ENCODE results near the gene MGRN1.

Gene MGRN1

DNA sequence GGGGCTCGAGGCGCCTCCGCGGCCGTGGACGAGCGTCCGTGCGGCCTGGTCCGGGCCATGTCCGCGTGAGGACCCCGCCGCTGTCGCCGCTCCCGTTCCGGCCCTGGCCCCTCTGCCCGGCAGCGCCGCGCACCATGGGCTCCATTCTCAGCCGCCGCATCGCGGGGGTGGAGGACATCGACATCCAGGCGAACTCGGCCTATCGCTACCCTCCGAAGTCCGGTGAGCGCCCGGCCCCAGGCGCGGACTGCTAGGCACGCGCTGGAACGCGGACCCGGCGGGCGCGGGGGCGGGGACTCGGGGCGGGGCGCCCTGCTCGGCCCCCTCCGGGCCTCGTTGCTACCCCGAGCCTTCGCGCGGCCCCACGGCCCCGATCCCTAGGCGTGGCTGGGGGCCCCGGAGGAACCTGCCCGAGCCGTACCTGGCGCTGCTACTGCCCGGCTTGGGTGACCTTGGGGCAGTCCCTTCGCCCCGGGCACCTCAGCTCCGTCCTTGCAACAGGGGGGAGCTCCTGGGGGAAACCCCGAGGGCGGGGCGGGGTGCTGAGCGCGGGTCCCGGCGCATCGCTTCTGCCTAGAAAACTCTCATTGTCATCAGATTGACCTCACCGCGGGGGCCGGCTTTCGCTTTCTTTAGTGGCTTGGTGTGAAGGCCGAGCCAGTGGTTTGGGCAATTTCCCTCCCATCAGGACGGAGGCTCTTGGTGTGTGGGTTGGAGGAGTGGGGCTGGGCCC, 367 bp downstream of the MGRN1 start:
- DNase-seq (ENCODE audit: low spot score) = peak; percentile 73

DNA sequence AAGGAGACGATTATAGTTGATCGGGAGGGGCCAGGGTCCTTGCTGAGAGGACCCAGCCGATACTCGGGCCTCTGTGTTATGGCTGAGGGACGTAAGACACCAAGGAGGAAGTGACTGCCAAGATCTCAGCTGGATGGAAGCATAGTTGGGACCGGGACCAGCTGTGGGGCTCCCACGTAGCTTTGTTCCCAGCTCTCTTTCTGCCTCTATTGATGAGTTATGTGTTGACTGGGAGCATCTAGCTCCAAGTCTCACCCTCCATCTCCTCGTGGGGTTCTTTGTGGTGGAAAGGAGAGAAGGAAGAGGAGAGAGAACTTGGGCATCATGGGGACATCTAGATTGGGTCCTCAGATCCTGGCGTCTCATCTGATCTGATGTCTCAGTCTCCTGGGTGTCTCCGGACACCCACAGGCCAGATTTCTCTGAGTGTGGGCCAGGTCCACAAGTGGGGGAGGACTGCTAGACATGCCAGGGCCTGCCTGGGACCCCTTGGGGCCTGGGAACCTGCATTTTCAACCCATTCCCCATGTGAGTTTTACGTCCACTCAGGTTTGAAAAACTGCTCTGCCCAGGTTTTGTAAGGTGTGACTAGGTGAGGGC, 1.0 kb downstream of the MGRN1 start:
- DNase-seq (ENCODE audit: low spot score) = no peak

DNA sequence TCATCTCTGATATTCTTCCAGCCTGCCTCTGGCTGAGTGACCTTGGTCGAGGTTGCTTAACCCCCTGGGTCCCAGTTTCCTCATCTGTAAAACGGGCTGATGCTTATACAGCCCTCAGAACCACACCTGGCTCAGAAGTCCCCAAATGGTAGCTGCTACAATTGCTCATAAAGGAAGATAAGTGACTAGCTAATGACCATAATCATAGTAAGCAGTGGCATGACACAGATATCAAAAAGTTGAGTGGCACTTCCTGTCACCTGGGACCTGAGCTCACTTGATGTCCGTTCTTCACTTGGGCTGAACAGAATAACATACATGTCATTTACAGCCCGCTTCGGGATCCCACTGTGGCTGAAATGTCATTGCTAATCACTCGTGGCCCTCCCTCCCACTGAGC, 1.8 kb downstream of the MGRN1 start:
- DNase-seq (ENCODE audit: low spot score) = no peak

DNA sequence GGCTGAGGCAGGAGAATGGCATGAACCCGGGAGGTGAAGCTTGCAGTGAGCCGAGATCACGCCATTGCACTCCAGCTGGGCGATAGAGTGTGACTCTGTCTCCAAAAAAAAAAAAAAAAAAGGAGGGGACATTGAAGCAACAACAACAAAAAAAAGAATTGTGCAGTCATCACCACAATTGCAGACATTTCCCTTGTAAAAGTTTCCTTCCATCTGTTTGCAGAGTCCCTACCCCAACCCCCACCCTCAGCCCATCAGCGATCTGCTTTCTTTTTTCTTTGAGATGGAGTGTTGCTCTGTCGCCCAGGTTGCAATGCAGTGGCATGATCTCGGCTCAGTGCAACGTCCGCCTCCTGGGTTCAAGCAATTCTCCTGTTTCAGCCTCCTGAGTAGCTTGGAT, 3.7 kb downstream of the MGRN1 start:
- no peak for DNase-seq (ENCODE audit: low spot score)

DNA sequence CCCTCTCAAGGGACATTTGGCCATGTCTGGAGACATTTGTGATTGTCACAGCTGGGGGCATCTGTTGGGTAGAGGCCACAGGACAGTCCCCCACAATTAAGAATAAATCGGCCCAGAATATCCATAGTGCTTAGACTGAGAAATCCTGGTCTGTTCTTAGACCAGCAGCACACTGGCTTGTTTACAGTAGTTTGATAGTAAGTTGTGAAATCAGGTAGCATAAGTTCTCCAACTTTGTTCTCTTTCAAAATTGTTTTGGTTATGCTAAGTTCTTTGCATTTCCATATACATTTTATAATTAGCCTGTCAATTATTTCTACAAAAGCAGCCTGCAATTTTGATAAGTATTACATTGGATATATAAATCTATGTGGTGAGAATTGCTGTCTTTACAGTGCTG, 6.8 kb downstream of the MGRN1 start:
- no peak for DNase-seq (ENCODE audit: low spot score)

DNA sequence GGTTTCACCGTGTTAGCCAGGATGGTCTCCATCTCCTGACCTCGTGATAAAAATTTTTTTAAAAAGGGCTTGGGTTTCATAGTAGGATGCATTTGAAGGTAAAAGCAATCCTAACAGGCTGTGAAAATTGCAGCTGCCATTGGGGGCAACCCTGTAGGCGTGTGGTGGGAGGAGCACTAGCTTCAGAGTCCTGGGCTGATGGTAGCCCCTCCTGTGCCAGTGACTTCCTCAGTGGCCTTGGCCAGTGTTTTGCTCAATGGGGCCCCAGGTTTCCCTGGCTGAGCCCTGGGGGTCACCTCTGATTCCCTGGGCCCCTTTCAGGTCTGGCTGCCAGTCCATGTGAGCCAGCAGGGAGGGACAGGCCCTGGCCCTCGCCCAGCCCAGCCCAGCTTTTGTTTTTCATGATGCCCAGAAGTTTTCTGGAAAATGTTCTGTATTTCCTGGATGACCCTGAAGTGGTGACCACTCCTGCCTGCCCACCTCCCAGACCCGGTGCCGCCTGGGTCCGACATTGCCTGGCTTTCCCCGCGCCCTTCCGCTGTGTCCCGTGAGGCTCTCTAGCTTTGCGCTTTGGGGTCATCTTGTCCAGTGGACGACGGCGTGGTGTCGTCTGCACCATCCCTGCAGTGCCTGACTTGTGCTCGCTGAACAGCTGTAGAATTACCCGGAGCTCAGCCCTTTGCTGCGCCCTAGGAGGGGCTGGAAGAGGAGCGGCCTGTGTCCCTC, 9.4 kb downstream of the MGRN1 start:
- no peak for DNase-seq (ENCODE audit: low spot score)

DNA sequence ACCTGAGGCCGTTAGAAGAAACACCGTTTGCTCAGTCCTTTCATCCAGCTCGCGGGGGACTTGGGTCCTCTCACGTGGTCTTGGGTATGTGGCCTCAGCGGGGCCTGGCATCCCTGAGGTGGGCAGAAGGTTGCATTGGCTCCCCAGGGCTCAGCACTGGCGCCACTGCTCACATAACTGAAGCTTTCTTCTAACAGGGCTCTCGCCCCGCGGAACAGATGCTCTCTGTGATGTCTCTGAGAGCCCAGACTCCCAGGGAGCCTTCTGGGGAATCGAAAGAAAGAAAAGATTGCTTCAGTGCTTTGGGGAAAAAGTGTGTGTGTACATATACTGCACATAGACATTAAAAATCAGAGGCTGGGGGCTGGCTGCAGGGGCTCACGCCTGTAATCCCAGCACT, 10.1 kb downstream of the MGRN1 start:
- no peak for DNase-seq (ENCODE audit: low spot score)

DNA sequence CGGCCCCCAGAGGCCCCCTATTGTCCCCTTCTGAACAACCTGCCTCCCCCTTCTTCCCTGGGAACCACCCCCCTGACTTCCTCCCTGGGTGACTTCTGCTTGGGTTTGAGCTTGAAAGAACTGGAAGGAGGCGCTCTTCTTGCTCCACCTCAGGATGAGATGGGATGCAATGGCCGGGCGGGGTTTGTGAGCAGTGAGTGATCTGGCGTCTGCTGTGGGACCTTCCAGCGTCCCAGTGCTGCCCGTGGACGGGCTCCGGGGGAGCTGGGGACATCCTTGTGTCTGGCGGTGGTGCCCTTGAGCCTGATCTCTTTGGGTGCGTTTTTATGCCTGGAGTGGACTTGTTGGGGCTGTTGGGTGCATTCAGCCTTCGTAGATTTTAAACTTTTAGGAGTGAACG, 11.6 kb downstream of the MGRN1 start:
- no peak for DNase-seq (ENCODE audit: low spot score)

DNA sequence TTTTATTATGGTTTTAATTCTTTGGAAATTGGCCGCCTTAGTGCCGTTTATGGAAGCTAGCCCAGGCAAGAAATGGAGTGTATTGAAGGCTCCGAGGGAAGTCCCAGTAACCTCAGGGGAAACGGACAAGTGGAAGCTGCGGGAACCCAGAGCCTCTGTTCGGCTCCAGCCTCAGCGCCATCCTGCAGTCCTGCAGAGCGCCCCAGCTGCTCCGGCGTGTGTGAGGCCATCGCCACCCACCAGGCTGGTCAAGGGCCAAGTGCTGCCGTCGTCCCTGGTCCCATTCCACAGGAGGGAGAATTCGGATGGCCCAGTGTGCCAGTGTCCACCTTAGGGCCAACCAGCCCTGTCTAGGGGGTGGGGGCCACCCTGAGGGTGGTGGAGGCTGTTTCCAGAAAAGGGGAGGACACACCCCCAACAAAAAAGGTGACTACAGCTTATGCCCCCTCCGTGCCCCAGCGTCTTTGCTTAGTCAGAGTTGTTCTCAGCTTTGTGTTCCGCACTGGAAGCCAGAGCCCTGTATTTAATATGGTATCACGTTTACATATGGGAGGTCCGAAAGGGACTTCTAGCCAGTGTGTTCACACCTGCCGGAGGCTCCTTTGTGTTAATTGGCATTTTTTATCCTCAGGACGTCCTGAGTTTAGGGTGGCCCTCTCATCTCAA, 13.0 kb downstream of the MGRN1 start:
- no peak for DNase-seq (ENCODE audit: low spot score)

DNA sequence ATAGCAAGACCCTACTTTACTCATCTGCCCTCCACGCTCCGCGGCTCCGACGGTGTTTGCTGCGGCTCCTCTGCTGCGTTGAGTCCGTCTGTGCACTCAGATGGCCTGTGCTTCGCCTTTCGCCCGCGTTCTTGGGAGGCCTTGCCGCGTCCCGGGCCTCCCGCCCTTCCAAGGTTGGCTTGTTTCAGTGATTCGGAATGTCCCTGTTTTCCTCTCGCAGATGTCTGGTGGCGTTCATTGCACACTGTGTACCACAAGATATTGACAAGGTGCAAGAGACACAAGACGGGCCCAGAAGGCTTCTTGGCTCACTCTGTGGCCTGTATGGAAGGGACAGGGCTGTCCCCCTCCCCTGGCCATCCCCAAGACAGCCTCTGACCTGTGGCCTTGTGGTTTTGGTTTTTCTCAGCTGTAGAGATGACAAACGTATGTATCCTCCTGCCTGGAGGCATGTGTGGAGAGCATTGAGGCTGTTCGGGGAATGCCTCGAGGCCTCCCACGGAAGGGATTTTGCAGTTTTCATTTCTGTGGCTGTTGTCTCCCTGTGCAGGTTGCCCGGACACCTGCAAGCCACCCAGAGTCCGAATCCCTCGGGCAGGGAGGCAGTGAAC, 15.4 kb downstream of the MGRN1 start:
- no peak for DNase-seq (ENCODE audit: low spot score)

DNA sequence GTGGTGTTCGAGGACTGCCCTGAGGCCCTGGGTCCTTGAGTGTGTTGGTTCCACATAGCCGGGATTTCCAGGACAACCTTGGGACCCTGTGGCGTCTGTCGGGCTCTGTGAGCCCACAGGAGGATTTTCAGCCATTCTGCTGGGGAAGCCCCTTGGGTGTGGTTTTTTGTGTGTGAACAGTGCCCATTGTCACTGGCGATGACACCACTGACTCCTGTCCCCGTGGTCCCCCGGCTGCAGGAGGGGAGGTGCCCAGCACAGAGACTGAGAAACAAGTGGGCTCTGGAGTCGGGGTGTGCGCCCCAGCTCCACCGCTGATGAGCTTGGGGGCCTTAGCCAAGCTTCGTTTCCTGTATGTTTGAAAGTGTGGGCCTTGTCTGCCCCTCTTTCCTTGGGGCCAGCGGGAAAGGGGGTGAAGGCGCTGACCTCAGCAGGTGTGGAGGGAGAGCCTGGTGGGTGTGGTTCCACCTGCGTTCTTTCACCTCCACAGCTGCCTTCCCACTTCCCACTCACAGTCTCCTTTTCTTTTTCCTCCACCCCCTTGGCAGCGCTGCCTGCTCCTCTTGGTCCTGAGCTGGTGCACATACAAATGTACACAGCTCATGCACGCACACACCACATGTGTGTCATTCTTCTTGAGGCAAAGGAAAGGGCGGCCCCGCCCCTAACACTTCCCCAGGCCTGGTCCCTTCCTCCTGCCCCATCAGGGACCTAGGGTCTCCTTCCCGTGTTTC, 16.1 kb downstream of the MGRN1 start:
- DNase-seq (ENCODE audit: low spot score) = no peak

DNA sequence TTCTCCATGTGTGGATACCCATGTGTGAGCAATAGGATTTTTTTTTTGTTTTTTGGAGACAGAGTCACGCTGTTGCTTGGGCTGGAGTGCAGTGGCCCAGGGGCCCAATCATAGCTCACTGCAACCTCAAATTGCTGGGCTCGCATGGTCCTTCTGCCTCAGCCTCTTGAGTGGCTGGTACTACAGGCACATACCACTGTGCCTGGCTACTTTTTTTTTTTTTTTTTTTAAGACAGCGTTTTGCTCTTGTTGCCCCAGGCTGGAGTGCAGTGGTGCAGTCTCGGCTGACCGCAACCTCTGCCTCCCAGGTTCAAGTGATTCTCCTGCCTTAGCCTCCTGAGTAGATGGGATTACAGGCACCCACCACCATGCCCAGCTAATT, 16.7 kb downstream of the MGRN1 start:
- no peak for DNase-seq (ENCODE audit: low spot score)

DNA sequence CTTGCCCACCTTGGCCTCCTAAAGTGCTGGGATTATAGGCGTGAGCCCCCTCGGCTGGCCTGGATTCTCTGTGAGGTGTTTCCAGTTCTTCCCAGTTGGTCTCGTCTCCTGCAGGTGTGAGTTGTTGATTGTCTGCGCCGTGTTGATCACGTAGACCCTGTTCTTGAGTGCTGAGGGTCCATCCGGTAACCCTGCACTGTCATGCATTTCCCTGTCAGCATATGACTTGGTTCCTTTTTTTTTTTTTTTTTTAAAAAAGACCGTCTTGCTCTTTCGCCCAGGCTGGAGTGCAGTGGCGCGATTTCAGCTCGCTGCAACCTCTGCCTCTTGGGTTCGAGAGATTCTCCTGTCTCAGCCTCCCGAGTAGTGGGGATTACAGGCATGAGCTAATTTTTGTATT, 17.3 kb downstream of the MGRN1 start:
- no peak for DNase-seq (ENCODE audit: low spot score)

DNA sequence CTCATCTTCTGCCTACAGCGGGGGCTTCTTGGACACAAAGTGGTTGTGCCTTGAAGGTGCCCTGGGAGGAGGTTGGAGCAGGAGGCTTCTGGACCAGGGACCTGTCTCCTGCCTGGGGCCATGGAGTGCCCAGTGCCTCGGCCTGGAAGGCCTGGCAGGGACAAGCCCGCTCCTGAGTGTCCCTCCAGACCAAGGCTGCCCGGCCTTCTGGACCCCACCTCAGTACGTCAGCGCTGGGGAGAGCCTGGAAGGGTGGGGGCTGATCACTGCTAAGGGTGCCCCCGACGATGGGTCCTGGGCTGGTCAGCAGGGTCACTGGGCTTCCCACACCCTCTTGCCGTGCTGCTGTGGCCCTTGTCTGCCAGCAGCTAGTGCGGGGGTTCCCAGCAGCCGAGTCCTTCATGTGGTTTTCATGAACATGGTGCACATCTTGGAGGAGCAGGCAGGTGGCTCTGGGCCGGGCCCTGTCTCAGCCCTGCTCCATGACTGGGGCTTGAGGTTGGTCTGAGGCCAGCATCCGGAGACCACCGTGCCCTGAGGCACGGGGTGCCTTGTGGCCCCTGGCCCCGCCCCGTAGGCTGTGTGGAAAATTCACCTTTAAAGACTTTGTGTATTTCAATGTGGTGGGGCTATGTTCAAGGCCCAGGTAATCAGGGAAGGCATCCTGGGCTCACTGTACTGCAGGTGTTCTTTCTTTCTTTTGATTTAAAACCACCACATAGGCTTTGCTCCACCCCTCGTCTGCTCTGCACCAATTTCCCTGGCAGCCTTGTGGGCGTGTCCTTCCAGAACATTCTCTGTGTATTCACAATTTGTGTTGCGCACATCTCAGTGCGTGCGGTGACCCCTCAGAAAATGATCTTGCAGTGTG, 22.4 kb downstream of the MGRN1 start:
- no peak for DNase-seq (ENCODE audit: low spot score)

DNA sequence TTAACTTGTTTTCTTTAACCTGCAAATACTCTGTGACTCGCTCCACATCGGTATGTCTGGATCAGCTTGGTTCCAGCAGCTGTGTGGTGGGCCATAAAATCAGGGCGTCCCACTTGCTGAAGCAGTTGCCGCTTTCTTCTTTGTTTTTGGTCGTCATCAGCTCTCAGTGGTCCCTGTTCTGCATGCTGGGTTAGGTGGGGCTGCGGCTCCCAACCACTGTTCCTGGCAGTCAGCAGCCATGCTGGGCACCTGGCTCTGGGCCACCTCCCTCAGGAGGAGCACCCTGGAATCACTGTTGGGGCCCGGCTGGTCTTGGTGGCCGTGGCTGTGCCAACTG, 23.0 kb downstream of the MGRN1 start:
- no peak for DNase-seq (ENCODE audit: low spot score)

DNA sequence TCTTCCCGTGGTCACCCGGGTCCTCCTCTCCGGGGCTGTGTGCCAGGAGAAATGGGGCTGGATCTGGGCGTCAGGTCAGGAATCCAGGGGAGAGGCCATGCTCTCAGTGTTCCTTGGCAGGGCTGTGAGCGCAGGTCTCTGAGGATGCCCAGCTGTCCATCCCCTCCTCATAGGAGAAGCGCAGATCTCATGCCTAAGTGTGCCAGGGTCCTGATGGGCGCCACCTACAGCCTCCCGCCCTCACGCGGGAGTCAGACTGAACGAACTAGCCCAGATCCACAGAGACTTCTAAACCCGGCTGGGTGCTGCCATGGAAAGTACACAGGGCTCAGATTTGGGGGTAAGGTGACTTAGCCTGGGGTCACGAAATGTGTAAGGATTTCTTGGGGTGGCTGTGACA, 24.3 kb downstream of the MGRN1 start:
- DNase-seq (ENCODE audit: low spot score) = no peak

DNA sequence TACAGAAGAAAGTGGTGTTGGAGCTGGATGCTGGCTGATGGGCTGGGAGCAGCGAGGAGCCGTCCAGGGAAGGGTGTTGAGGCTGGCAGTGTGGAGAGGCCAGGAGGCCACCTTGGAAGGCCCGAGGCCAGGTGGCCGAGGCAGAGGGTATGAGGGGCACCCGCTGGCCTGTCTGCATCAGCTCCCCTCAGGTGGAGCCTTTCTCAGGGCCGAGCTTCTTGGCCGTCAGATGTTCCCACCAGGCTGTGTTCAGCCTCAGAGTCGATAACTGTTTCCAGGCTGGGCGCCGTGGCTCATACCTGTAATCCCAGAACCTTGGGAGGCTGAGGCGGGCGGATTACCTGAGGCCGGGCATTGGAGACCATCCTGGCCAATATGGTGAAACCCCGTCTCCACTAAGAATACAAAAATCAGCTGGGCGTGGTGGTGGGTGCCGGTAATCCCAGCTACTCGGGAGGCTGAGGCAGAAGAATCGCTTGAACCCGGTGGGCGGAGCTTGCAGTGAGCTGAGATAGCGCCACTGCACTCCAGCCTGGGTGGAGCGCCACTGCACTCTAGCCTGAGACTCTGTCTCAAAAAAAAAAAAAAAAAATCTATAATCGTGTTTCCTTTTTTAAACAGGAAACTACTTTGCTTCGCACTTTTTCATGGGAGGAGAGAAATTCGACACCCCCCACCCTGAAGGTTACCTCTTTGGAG, 25.3 kb downstream of the MGRN1 start:
- DNase-seq (ENCODE audit: low spot score) = no peak

DNA sequence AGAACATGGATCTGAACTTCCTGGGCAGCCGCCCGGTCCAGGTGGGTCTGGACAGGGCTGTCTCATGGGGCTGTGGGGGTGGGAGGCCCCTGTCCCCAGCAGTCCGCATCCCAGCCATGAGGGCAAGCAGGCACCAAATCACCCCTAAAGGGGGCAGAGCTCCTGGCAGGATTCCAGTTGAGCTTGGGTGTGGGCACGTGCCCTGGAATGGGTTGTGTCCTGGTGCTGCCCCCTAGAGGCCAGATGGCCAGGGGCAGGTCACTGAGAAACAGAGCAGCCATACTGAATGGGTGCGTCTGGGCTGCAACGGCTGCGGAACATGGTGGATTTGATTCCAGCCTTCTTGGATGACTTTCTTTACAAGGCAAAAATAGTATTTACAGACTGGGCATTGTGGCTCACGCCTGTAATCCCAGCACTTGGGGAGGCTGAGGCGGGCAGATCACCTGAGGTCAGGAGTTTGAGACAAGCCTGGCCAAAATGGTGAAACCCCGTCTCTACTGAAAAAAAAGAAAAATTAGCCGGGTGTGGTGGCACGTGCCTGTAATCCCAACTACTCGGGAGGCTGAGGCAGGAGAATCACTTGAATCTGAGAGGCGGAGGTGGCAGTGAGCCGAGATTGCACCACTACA, 25.9 kb downstream of the MGRN1 start:
- peak; percentile 86 for DNase-seq (ENCODE audit: low spot score)

DNA sequence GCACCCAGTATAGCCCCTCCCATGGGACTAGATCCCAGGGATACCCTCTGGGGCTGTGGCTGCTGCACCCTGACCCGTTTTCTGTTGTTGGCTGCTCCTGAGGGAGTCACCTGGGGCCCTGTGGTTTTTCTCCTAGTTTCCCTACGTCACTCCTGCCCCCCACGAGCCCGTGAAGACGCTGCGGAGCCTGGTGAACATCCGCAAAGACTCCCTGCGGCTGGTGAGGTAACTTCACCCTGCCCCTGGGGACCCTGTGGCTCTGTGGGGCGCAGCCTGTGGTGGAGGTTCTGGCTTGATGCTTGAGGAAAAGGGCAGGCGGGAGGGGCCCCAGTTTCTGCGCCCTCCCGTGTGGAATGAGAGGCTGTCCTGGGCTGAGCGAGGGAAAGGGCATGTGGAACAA, 27.2 kb downstream of the MGRN1 start:
- no peak for DNase-seq (ENCODE audit: low spot score)

DNA sequence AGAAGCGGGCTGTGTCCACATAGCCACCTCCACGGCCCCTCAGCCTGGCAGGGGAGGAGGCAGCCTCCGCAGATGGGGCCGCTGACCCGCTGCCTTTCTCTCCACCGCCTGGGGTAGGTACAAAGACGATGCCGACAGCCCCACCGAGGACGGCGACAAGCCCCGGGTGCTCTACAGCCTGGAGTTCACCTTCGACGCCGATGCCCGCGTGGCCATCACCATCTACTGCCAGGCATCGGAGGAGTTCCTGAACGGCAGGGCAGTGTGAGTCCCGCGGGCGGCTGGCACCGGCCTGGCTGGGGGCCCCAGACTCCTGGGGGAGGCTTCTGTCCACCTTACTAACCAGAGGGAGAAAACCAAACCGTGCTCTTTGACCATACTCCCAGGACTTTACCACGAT, 27.9 kb downstream of the MGRN1 start:
- DNase-seq (ENCODE audit: low spot score) = no peak

Measured in D341Med (cell line).